H9 (cell line): ENCODE results near the gene DNALI1. TPM values are rescaled to one million over a fixed set of nuclear protein-coding genes. Genes with fewer than 3 reads are reported as not detected.

Source experiments
- DNase-seq: peaks from one replicate; pipeline ENCODE4 v3.0.0-alpha.2; 2017
- H2AFZ ChIP-seq: one replicate; pipeline ENCODE4 v1.6.1; 2013; ENCODE audit warnings: mild to moderate bottlenecking, low read length, control low read depth, moderate library complexity
- H2AK5ac ChIP-seq: 2 replicates; pipeline ENCODE4 v1.6.1; 2013; ENCODE audit warnings: low read length, control low read depth, mixed read lengths; ENCODE audit not compliant: insufficient read length
- H2BK120ac ChIP-seq: one replicate; pipeline ENCODE4 v1.6.1; 2013; ENCODE audit warnings: low read depth, mild to moderate bottlenecking, low read length, control low read depth, inconsistent platforms; ENCODE audit not compliant: poor library complexity, severe bottlenecking
- H2BK12ac ChIP-seq: 2 replicates; pipeline ENCODE4 v1.6.1; 2013; ENCODE audit warnings: low read length, control low read depth, mixed read lengths, low read depth; ENCODE audit not compliant: insufficient read length
- H2BK15ac ChIP-seq: 2 replicates; pipeline ENCODE4 v1.6.1; 2013; ENCODE audit warnings: low read depth, low read length, control low read depth
- H2BK20ac ChIP-seq: one replicate; pipeline ENCODE4 v1.6.1; 2013; ENCODE audit warnings: low read depth, mild to moderate bottlenecking, low read length, control low read depth, inconsistent platforms; ENCODE audit not compliant: poor library complexity, severe bottlenecking
- H2BK5ac ChIP-seq: 2 replicates; pipeline ENCODE4 v1.6.1; 2013; ENCODE audit warnings: low read length, control low read depth, mixed read lengths; ENCODE audit not compliant: insufficient read length
- H3K14ac ChIP-seq: 2 replicates; pipeline ENCODE4 v1.6.1; 2013; ENCODE audit warnings: low read length, control low read depth; ENCODE audit not compliant: insufficient read depth
- H3K18ac ChIP-seq: 2 replicates; pipeline ENCODE4 v1.6.1; 2013; ENCODE audit warnings: low read depth, mild to moderate bottlenecking, mixed read lengths, low read length, control low read depth; ENCODE audit not compliant: insufficient read length
- H3K23ac ChIP-seq: 2 replicates; pipeline ENCODE4 v1.6.1; 2013; ENCODE audit warnings: low read length, control low read depth, mixed read lengths, low read depth; ENCODE audit not compliant: insufficient read length
- H3K23me2 ChIP-seq: 2 replicates; pipeline ENCODE4 v1.6.1; 2013; ENCODE audit warnings: low read depth, mild to moderate bottlenecking, mixed read lengths, low read length, control low read depth; ENCODE audit not compliant: insufficient read length, poor library complexity, severe bottlenecking
- H3K27ac ChIP-seq: 2 replicates; pipeline ENCODE4 v1.5.1; 2013; ENCODE audit warnings: low read length, control low read depth, mixed read lengths, low read depth; ENCODE audit not compliant: insufficient read length
- H3K27me3 ChIP-seq: 2 replicates; pipeline ENCODE4 v1.6.1; 2013; ENCODE audit warnings: low read length, control low read depth, inconsistent platforms; ENCODE audit not compliant: insufficient read depth
- H3K4ac ChIP-seq: 2 replicates; pipeline ENCODE4 v1.6.1; 2013; ENCODE audit warnings: low read depth, mild to moderate bottlenecking, control low read depth, inconsistent platforms, low read length, moderate library complexity
- H3K4me1 ChIP-seq: 2 replicates; pipeline ENCODE4 v1.6.1; 2013; ENCODE audit warnings: low read length, control low read depth, inconsistent platforms; ENCODE audit not compliant: insufficient read depth
- H3K4me2 ChIP-seq: 2 replicates; pipeline ENCODE4 v1.6.1; 2013; ENCODE audit warnings: low read length, control low read depth, mixed read lengths; ENCODE audit not compliant: insufficient read length, insufficient read depth
- H3K56ac ChIP-seq: 2 replicates; pipeline ENCODE4 v1.6.1; 2013; ENCODE audit warnings: low read depth, mild to moderate bottlenecking, mixed read lengths, low read length, control low read depth; ENCODE audit not compliant: insufficient read length
- H3K79me1 ChIP-seq: 2 replicates; pipeline ENCODE4 v1.6.1; 2013; ENCODE audit warnings: low read depth, mild to moderate bottlenecking, moderate library complexity, low read length, control low read depth, inconsistent platforms; ENCODE audit not compliant: insufficient read depth, poor library complexity, severe bottlenecking
- H3K79me2 ChIP-seq: 2 replicates; pipeline ENCODE4 v1.6.1; 2013; ENCODE audit warnings: low read length, control low read depth, inconsistent platforms; ENCODE audit not compliant: insufficient read depth
- H3K9ac ChIP-seq: 2 replicates; pipeline ENCODE4 v1.6.1; 2013; ENCODE audit warnings: low read length, control low read depth, mixed read lengths; ENCODE audit not compliant: insufficient read length; ENCODE audit errors: extremely low read depth
- H3K9me3 ChIP-seq: one replicate; pipeline ENCODE4 v1.6.1; 2013; ENCODE audit warnings: low read depth, low read length, inconsistent platforms; ENCODE audit not compliant: control insufficient read depth
- H3T11ph ChIP-seq: one replicate; pipeline ENCODE4 v1.6.1; 2013; ENCODE audit warnings: mild to moderate bottlenecking, low read length, control low read depth, inconsistent platforms
- H4K20me1 ChIP-seq: one replicate; pipeline ENCODE4 v1.6.1; 2013; ENCODE audit not compliant: control insufficient read depth, insufficient read length, insufficient read depth
- H4K5ac ChIP-seq: 2 replicates; pipeline ENCODE4 v1.6.1; 2013; ENCODE audit warnings: low read depth, mild to moderate bottlenecking, mixed read lengths, low read length, control low read depth; ENCODE audit not compliant: insufficient read length
- H4K8ac ChIP-seq: replicated peaks from 2 replicates; pipeline ENCODE4 v1.6.1; 2013; ENCODE audit warnings: low read length, control low read depth, mixed read lengths, low read depth; ENCODE audit not compliant: insufficient read length
- H4K91ac ChIP-seq: 2 replicates; pipeline ENCODE4 v1.6.1; 2013; ENCODE audit warnings: low read depth, mild to moderate bottlenecking, moderate library complexity, mixed read lengths, low read length, control low read depth; ENCODE audit not compliant: insufficient read length
- H3K27ac Mint-ChIP-seq, 3 experiments: 2 replicates in 2 of 3; 3 replicates in 1 of 3; pipeline ENCODE4 v1.8.0; 2020 to 2021; ENCODE audit warnings: mixed read lengths in 3 of 3, mild to moderate bottlenecking in 1 of 3, moderate library complexity in 1 of 3
- H3K27me3 Mint-ChIP-seq: 2 replicates; pipeline ENCODE4 v1.8.0; 2021; ENCODE audit warnings: low read depth, mild to moderate bottlenecking, moderate library complexity, mixed read lengths
- H3K36me3 Mint-ChIP-seq, 3 experiments: 2 replicates in 2 of 3; 3 replicates in 1 of 3; pipeline ENCODE4 v1.8.0; 2020 to 2021; ENCODE audit warnings: low read depth in 3 of 3, mixed read lengths in 3 of 3; ENCODE audit not compliant: insufficient read depth in 1 of 3
- H3K4me1 Mint-ChIP-seq, 2 experiments: 2 replicates each; pipeline ENCODE4 v1.8.0; 2020; ENCODE audit warnings: mixed read lengths in 2 of 2
- H3K4me3 Mint-ChIP-seq, 2 experiments: 2 replicates in 1 of 2; 3 replicates in 1 of 2; pipeline ENCODE4 v1.8.0; 2020 to 2021; ENCODE audit warnings: mild to moderate bottlenecking in 2 of 2, mixed read lengths in 2 of 2, moderate library complexity in 1 of 2
- H3K9me3 Mint-ChIP-seq, 2 experiments: 2 replicates in 1 of 2; 3 replicates in 1 of 2; pipeline ENCODE4 v1.8.0; 2020; ENCODE audit warnings: mild to moderate bottlenecking in 2 of 2, mixed read lengths in 2 of 2, moderate library complexity in 1 of 2
- WGBS: extraction: QIAGEN DNeasy Blood & Tissue Kit; methylation state at CpG from one replicate; pipeline ENCODE4 v1.1.7; 2013; ENCODE audit warnings: missing lambda C conversion rate, low lambda C conversion rate, mixed read lengths; ENCODE audit not compliant: insufficient read length; ENCODE audit errors: extremely low coverage; 5-methylcytosine and 5-hydroxymethylcytosine counted together
- total RNA-seq: library from RNA; stranded (reverse); gene quantifications from 2 replicates; pipeline ENCODE4 v1.2.1, GENCODE V29; 2021
- TF ChIP-seq, protein P1 (sequence below): fragments of 200-600 bp; sonication (generic); conservative IDR thresholded peaks from 3 replicates; pipeline ENCODE4 v1.8.0; 2021; ENCODE audit warnings: antibody characterized with exemption, mild to moderate bottlenecking

Gene DNALI1
- total RNA-seq, 1 experiment from 2014 or later, result 18.0 TPM

DNA sequence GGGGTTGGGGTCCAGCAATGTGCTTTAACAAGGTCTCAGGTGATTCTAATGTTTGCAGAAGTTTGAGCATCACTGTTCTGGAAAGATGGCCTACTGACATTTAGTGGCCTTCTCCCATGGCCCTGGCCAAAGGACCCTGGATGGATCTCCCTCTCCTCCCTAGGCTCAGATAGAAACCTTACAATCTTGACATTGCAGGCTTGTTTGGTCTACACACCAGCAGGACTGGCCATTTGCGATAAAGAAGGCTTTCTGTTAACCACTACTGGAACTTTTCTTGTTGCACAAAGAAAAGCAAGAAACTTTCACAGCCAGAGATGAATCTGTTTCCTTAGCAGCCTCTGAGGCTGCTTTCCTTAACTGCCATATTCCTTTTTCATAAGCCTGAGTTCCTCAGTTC, 6.2 kb downstream of the DNALI1 start:
- Histone ChIP-seq H2BK12ac (no peak overlapping the region), H3K4me2 (no peak overlapping the region), H3K23me2 (no peaks in the 10 kb centered on the region), H4K8ac (no peak overlapping the region), H4K5ac (no peak overlapping the region), H3K9ac (no peak overlapping the region), H3K4ac (no peak overlapping the region), H2AK5ac (no peak overlapping the region), H2AFZ (no peak overlapping the region), H3K23ac (no peak overlapping the region), H3K27ac (no peak overlapping the region), H3T11ph (no peak overlapping the region), H3K27me3 (no peaks in the 10 kb centered on the region), H3K79me1 (no peaks in the 10 kb centered on the region), H2BK20ac (no peak overlapping the region), H2BK5ac (no peak overlapping the region), H3K9me3 (no peaks in the 10 kb centered on the region), H2BK120ac (no peak overlapping the region), H3K4me1 (no peaks in the 10 kb centered on the region), H3K79me2 (no peaks in the 10 kb centered on the region), H4K20me1 (no peaks in the 10 kb centered on the region), H3K18ac (no peak overlapping the region), H4K91ac (no peak overlapping the region), H2BK15ac (no peak overlapping the region), H3K56ac (no peak overlapping the region), H3K14ac (no peak overlapping the region)
- Mint-ChIP-seq H3K27ac (no peak overlapping the region), H3K27me3 (no peaks in the 10 kb centered on the region), H3K36me3 (peaks cover 13 to 47% (median 36%) of the 10 kb centered on the region in 3 experiments; a peak in 6 of 7 replicates), H3K4me1 (peaks cover 3 to 5% of the 10 kb centered on the region in 2 experiments), H3K4me3 (no peak overlapping the region), H3K9me3 (no peaks in the 10 kb centered on the region)
- DNase-seq, result no peak
- no CpG with 5 or more reads among the region's 1 CpG for WGBS
- TF ChIP-seq, protein P1, sequence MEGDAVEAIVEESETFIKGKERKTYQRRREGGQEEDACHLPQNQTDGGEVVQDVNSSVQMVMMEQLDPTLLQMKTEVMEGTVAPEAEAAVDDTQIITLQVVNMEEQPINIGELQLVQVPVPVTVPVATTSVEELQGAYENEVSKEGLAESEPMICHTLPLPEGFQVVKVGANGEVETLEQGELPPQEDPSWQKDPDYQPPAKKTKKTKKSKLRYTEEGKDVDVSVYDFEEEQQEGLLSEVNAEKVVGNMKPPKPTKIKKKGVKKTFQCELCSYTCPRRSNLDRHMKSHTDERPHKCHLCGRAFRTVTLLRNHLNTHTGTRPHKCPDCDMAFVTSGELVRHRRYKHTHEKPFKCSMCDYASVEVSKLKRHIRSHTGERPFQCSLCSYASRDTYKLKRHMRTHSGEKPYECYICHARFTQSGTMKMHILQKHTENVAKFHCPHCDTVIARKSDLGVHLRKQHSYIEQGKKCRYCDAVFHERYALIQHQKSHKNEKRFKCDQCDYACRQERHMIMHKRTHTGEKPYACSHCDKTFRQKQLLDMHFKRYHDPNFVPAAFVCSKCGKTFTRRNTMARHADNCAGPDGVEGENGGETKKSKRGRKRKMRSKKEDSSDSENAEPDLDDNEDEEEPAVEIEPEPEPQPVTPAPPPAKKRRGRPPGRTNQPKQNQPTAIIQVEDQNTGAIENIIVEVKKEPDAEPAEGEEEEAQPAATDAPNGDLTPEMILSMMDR, result no peak
